Mammary epithelial cell (primary cell): ENCODE data around the gene EGR4.

Experiments used
- CTCF ChIP-seq, 2 donors: IDR thresholded peaks in 1 of 2; conservative IDR thresholded peaks in 1 of 2; 2 replicates each; pipeline ENCODE4 v1.5.1; 2011 to 2012; ENCODE audit warnings: inconsistent platforms in 2 of 2, low read length in 2 of 2, mild to moderate bottlenecking in 2 of 2, control low read depth in 1 of 2, low read depth in 1 of 2; ENCODE audit not compliant: insufficient read depth in 1 of 2; ENCODE audit errors: extremely low read depth in 1 of 2
- EZH2 ChIP-seq: IDR thresholded peaks from 2 replicates; pipeline ENCODE4 v1.6.1; 2012; ENCODE audit warnings: low read length, inconsistent platforms, borderline replicate concordance

GRCh38 chr2:73254343-73255006 is 38.9 kb downstream of the EGR4 start:
- TF ChIP-seq CTCF (conservative IDR thresholded peaks at IDR 0.05 in 1 of 2, IDR thresholded peaks at IDR 0.05 in 1 of 2; ENCODE audit: extremely low read depth in 1 of 2, insufficient read depth in 1 of 2, low read depth in 1 of 2, low read length in 2 of 2) (no peak), EZH2 (no peak)
